ENCODE data around the gene G3BP1. TPM values are rescaled to one million over a fixed set of nuclear protein-coding genes. Genes with fewer than 3 reads are reported as not detected.

G3BP1 gene
- total and polyA plus RNA-seq, 9 of the 15 experiments (the other 6 are each of a cell fraction or from before 2014, with no cell fraction given) = 54.7 to 264 (median 105) TPM

DNA sequence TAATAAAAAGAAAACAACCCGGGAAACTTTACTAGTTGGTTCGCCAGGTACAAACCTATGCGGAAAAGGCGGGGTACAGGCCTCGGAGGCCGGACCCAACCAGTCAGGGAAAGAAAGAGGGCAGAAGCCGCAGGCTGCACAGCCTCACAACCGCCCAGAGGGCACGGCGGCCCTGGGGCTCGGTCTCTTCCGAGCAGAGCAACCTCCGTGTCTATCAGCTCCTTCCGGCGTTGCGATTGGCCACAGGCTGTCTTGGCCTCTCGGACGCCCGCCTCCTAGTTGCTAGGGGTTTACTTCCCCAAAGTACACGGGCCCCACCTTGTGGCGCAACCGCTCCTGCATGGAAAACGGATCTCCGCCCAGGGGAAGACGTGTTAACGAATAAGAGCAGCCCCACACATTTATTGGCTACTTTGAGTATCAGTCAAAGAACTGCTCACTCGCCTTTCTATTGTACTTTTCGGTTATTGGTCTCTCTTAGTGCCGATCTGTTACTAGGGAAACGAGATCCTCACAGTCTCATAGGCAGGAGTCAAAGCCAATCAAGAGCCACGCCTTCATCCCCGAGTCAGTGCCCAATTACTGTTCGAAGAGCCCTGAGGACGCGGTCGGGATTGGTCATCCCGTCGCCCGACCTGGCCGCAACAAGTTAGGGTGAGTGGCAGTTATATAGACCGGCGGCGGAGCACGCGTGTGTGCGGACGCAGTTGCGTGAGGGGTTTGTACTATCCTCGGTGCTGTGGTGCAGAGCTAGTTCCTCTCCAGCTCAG is at the start of gene G3BP1 (continued):
- TF ChIP-seq ZBTB40 (IDR thresholded peaks at IDR 0.05) = peak; percentile 71
- TF ChIP-seq ZBTB40 (CRISPR knock-in tag; IDR thresholded peaks at IDR 0.05) = no peak
- TF ChIP-seq CGGBP1 (CRISPR knock-in tag; IDR thresholded peaks at IDR 0.05) = 0 out of 2 replicates have a peak, but pooled peaks have one; percentile 15
- TF ChIP-seq PURB (CRISPR knock-in tag; IDR thresholded peaks at IDR 0.05; ENCODE audit: low read depth) = no peak
- TF ChIP-seq ZNF583 (CRISPR knock-in tag; IDR thresholded peaks at IDR 0.05) = no peak
- TF ChIP-seq MYC (IDR thresholded peaks at IDR 0.05; ENCODE audit: low read depth, low read length) = peak; percentile 97
- peak; percentile 79; the same call in 1 of the 2 replicates for TF ChIP-seq MYC (CRISPR knock-in tag; IDR thresholded peaks at IDR 0.05; ENCODE audit: borderline replicate concordance, low read depth)
- TF ChIP-seq, protein P1, sequence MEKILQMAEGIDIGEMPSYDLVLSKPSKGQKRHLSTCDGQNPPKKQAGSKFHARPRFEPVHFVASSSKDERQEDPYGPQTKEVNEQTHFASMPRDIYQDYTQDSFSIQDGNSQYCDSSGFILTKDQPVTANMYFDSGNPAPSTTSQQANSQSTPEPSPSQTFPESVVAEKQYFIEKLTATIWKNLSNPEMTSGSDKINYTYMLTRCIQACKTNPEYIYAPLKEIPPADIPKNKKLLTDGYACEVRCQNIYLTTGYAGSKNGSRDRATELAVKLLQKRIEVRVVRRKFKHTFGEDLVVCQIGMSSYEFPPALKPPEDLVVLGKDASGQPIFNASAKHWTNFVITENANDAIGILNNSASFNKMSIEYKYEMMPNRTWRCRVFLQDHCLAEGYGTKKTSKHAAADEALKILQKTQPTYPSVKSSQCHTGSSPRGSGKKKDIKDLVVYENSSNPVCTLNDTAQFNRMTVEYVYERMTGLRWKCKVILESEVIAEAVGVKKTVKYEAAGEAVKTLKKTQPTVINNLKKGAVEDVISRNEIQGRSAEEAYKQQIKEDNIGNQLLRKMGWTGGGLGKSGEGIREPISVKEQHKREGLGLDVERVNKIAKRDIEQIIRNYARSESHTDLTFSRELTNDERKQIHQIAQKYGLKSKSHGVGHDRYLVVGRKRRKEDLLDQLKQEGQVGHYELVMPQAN (IDR thresholded peaks at IDR 0.05; ENCODE audit: borderline replicate concordance) = peak; percentile 48; the same call in 1 of the 2 replicates
- no peak for TF ChIP-seq ETV1 (tag; conservative IDR thresholded peaks at IDR 0.05; ENCODE audit: low read depth)
- TF ChIP-seq SMARCE1 (IDR thresholded peaks at IDR 0.05) = no peak
- peak; percentile 80; the same call in 1 of the 2 replicates for TF ChIP-seq CC2D1A (IDR thresholded peaks at IDR 0.05)
- TF ChIP-seq ERF (CRISPR knock-in tag; IDR thresholded peaks at IDR 0.05) = 0 out of 2 replicates have a peak, but pooled peaks have one; percentile 44
- TF ChIP-seq ZNF780A (CRISPR knock-in tag; IDR thresholded peaks at IDR 0.05) = no peak
- peak; percentile 31 for TF ChIP-seq JUND (IDR thresholded peaks at IDR 0.05; ENCODE audit: borderline replicate concordance, low read depth, low read length)
- no peak; the same call in 2 of the 3 replicates for TF ChIP-seq JUND (tag; IDR thresholded peaks at IDR 0.05; ENCODE audit: borderline replicate concordance, low read depth, low read length)
- TF ChIP-seq PML (IDR thresholded peaks at IDR 0.05; ENCODE audit: low read length) = peak; percentile 85
- peak; percentile 48; the same call in 1 of the 2 replicates for TF ChIP-seq SREBF1 (IDR thresholded peaks at IDR 0.05; ENCODE audit: borderline replicate concordance, low read depth, low read length)

All from K562 (cell line).